Measurements from ENCODE around the gene GOLGA1. TPM values are rescaled to one million over a fixed set of nuclear protein-coding genes. Genes with fewer than 3 reads are reported as not detected.

Gene GOLGA1
- total and polyA plus RNA-seq, 10 of the 15 experiments (the other 5 are each of a cell fraction or from before 2014, with no cell fraction given): 2.9 to 14.1 (median 8.1) TPM

GRCh38 chr9:124940894-124941678, at the start of gene GOLGA1 (continued):
- TF ChIP-seq, protein P1, sequence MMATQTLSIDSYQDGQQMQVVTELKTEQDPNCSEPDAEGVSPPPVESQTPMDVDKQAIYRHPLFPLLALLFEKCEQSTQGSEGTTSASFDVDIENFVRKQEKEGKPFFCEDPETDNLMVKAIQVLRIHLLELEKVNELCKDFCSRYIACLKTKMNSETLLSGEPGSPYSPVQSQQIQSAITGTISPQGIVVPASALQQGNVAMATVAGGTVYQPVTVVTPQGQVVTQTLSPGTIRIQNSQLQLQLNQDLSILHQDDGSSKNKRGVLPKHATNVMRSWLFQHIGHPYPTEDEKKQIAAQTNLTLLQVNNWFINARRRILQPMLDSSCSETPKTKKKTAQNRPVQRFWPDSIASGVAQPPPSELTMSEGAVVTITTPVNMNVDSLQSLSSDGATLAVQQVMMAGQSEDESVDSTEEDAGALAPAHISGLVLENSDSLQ (IDR thresholded peaks at IDR 0.05): no peak; the same call in 1 of the 2 replicates
- TF ChIP-seq ETV6 (conservative IDR thresholded peaks at IDR 0.05 in 1 of 2, IDR thresholded peaks at IDR 0.05 in 1 of 2; ENCODE audit: borderline replicate concordance in 1 of 2, low read depth in 1 of 2) (no peak; a peak in 1 of 4 replicates), ATF7 (IDR thresholded peaks at IDR 0.05; ENCODE audit: low read depth) (no peak), ZNF207 (IDR thresholded peaks at IDR 0.05; ENCODE audit: borderline replicate concordance) (no peak), CBX3 (IDR thresholded peaks at IDR 0.05; ENCODE audit: borderline replicate concordance, low read depth) (no peak)
- TF ChIP-seq, protein P2, sequence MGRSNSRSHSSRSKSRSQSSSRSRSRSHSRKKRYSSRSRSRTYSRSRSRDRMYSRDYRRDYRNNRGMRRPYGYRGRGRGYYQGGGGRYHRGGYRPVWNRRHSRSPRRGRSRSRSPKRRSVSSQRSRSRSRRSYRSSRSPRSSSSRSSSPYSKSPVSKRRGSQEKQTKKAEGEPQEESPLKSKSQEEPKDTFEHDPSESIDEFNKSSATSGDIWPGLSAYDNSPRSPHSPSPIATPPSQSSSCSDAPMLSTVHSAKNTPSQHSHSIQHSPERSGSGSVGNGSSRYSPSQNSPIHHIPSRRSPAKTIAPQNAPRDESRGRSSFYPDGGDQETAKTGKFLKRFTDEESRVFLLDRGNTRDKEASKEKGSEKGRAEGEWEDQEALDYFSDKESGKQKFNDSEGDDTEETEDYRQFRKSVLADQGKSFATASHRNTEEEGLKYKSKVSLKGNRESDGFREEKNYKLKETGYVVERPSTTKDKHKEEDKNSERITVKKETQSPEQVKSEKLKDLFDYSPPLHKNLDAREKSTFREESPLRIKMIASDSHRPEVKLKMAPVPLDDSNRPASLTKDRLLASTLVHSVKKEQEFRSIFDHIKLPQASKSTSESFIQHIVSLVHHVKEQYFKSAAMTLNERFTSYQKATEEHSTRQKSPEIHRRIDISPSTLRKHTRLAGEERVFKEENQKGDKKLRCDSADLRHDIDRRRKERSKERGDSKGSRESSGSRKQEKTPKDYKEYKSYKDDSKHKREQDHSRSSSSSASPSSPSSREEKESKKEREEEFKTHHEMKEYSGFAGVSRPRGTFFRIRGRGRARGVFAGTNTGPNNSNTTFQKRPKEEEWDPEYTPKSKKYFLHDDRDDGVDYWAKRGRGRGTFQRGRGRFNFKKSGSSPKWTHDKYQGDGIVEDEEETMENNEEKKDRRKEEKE (IDR thresholded peaks at IDR 0.05): no peak

DNA sequence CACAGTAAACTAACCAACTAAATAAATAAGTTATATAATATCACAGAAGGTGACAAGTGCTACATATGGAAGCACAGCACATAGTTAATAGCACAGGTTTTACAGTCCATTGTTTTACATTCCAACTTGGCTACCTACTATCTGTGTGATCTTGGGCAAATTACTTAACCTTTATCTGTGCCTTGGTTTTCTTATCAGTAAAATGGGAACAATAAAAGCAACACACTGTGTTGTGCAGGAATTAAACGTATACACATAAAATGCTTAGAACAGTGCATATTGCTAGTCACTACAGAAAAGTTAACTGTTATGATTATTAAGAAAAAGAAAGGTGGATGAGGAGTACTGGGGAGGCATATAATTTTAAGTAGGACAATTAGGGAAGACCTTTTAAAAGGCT, 42.8 kb upstream of the GOLGA1 start:
- intact Hi-C loops (cut with micrococcal nuclease; ENCODE audit: unreplicated experiment) (no loop called here), in situ Hi-C loops (cut with MboI) (no loop called here)
- Histone ChIP-seq H3K9me3 (replicated peaks; ENCODE audit: control insufficient read depth, insufficient read depth, low read length) (no peaks in the 10 kb centered on the region), H2AFZ (ENCODE audit: control insufficient read depth, low read depth, low read length) (no peak overlapping the region), H3K4me1 (ENCODE audit: control insufficient read depth, insufficient read depth, low read length) (no peaks in the 10 kb centered on the region), H3K9ac (ENCODE audit: control insufficient read depth, insufficient read depth, low read length) (no peak overlapping the region), H4K20me1 (ENCODE audit: control insufficient read depth, insufficient read depth) (no peaks in the 10 kb centered on the region), H3K79me2 (ENCODE audit: control insufficient read depth, insufficient read depth, low read length) (no peaks in the 10 kb centered on the region), H3K27ac (ENCODE audit: control insufficient read depth, insufficient read depth) (no peak overlapping the region), H3K4me3 (no peak overlapping the region), H3K4me2 (ENCODE audit: control insufficient read depth, insufficient read depth) (no peak overlapping the region), H3K36me3 (ENCODE audit: control insufficient read depth in 2 of 2, insufficient read depth in 2 of 2, low read length in 1 of 2) (0 out of 4 replicates have a peak, but pooled peaks cover 0 to 2% of the 10 kb centered on the region in 2 experiments), H3K27me3 (replicated peaks in 1 of 2; ENCODE audit: control insufficient read depth in 2 of 2, insufficient read depth in 2 of 2, low read length in 1 of 2) (no peaks in the 10 kb centered on the region)
- FAIRE-seq (no peak), DNase-seq (ENCODE audit: low read depth, low spot score) (no peak), ATAC-seq (no peak)
- WGBS (ENCODE audit: insufficient coverage, insufficient replicate concordance, low lambda C conversion rate, missing lambda C conversion rate): 46% methylated on average over 1 of the region's 1 CpG
- SMC1A ChIA-PET (ENCODE audit: uncharacterized antibody, unreplicated experiment): no interaction called here
- POLR2A ChIA-PET: no interaction called here
- no TSS peak for BruUV-seq (replicated peaks)
- RAD21 ChIA-PET (ENCODE audit: unreplicated experiment): no interaction called here
- CTCF ChIA-PET: no interaction called here
- TF ChIP-seq KLF5 (IDR thresholded peaks at IDR 0.05; ENCODE audit: partially characterized antibody) (no peak), IRF5 (IDR thresholded peaks at IDR 0.05; ENCODE audit: borderline replicate concordance) (no peak), SKIL (IDR thresholded peaks at IDR 0.05; ENCODE audit: low read depth, poor library complexity, severe bottlenecking) (no peak), FOXM1 (IDR thresholded peaks at IDR 0.05; ENCODE audit: low read depth, low read length) (no peak), ESRRA (IDR thresholded peaks at IDR 0.05; ENCODE audit: low read length) (no peak)
- TF ChIP-seq, protein P3, sequence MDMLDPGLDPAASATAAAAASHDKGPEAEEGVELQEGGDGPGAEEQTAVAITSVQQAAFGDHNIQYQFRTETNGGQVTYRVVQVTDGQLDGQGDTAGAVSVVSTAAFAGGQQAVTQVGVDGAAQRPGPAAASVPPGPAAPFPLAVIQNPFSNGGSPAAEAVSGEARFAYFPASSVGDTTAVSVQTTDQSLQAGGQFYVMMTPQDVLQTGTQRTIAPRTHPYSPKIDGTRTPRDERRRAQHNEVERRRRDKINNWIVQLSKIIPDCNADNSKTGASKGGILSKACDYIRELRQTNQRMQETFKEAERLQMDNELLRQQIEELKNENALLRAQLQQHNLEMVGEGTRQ (IDR thresholded peaks at IDR 0.05; ENCODE audit: borderline replicate concordance, low read depth, low read length): no peak
